Stomach (tissue), 4 donors: ENCODE data around the gene GRK4.

Experiments used
- EP300 ChIP-seq: sonication (generic); formaldehyde crosslinking; IDR thresholded peaks from one replicate; pipeline ENCODE4 v1.6.1; 2017; ENCODE audit warnings: antibody characterized with exemption
- POLR2A ChIP-seq, 4 donors: fragments of 450-650 bp; IDR thresholded peaks; one replicate each; pipeline ENCODE4 v1.6.1; 2016; ENCODE audit warnings: antibody characterized with exemption in 4 of 4, control low read depth in 2 of 4, mild to moderate bottlenecking in 1 of 4, moderate library complexity in 1 of 4
- TF ChIP-seq, protein P1 (sequence below), 7 experiments: fragments of 450-650 bp in 4 of 7; fragments of 200-600 bp in 3 of 7; sonication (generic) in 3 of 7; IDR thresholded peaks; one replicate each; pipeline ENCODE4 v1.5.1; 2016 to 2019; ENCODE audit warnings: antibody characterized with exemption in 7 of 7, control low read depth in 2 of 7, mild to moderate bottlenecking in 1 of 7

DNA sequence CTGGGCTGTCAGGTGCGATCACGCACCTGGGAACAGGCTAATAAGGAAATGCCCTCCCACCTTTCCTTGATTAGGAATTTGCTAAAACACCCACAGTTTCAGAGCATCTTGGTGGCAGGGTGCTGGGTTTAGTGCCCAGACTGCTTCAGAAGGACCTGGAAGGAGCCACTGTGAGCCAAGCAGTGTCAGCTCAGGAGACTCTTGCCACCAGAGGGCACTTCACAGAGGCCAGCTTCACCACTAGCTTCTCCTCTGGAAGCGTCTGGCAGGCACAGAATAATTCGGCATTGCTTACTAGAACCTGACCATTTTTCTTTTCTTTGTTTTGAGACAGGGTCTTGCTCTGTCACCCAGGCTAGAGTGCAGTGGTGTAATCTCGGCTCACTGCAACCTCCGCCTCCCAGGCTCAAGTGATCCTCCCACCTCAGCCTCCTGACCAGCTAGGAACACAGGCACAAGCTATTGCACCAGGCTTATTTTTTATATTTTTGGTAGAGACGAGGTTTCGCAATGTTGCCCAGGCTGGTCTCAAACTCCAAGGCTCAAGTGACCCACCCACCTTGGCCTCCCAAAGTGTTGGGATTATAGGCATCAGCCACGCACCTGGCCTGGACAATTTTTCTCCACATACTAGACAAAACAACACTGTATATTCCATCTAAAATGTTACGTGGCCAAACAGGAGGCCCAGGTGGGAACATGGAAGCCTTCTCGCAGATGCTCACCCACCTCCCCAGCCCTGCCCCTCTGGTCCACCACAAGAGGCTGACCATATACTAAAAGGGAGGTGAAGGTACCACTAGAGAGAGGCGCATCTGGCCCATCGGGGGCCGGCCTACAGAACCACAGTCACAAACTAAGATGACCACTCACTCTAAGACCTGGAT lies 14.2 kb upstream of the GRK4 start:
- TF ChIP-seq, protein P1, sequence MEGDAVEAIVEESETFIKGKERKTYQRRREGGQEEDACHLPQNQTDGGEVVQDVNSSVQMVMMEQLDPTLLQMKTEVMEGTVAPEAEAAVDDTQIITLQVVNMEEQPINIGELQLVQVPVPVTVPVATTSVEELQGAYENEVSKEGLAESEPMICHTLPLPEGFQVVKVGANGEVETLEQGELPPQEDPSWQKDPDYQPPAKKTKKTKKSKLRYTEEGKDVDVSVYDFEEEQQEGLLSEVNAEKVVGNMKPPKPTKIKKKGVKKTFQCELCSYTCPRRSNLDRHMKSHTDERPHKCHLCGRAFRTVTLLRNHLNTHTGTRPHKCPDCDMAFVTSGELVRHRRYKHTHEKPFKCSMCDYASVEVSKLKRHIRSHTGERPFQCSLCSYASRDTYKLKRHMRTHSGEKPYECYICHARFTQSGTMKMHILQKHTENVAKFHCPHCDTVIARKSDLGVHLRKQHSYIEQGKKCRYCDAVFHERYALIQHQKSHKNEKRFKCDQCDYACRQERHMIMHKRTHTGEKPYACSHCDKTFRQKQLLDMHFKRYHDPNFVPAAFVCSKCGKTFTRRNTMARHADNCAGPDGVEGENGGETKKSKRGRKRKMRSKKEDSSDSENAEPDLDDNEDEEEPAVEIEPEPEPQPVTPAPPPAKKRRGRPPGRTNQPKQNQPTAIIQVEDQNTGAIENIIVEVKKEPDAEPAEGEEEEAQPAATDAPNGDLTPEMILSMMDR (IDR thresholded peaks at IDR 0.05): peak in 3 of 7 experiments; percentile 19 to 45 (median 25)
- no peak for TF ChIP-seq EP300
- no peak for TF ChIP-seq POLR2A (IDR thresholded peaks at IDR 0.05)
